CD4-positive, CD25-positive, alpha-beta regulatory T cell (primary cell): ENCODE data around the gene PTTG1IP. TPM values are rescaled to one million over a fixed set of nuclear protein-coding genes. Genes with fewer than 3 reads are reported as not detected.

Experiments used
- ATAC-seq, 2 donors: fragments of 150-1000 bp; cut with Tn5 transposase; one replicate each; pipeline ENCODE4 v1.10.0; 2021; ENCODE audit warnings: low read depth in 2 of 2, moderate number of reproducible peaks in 2 of 2, moderate library complexity in 1 of 2
- DNase-seq, 3 donors: peaks; one replicate each; pipeline versions ENCODE4 v3.0.0 to v3.0.0-alpha.2; 2012 to 2022; ENCODE audit warnings: mixed read lengths in 1 of 3
- H3K27ac ChIP-seq: one replicate; pipeline ENCODE4 v1.7.0; 2013; ENCODE audit warnings: mild to moderate bottlenecking, low read length; ENCODE audit not compliant: insufficient read depth, poor library complexity, severe bottlenecking
- H3K27me3 ChIP-seq: one replicate; pipeline ENCODE4 v1.7.0; 2013; ENCODE audit warnings: low read length; ENCODE audit not compliant: control insufficient read depth, insufficient read depth
- H3K36me3 ChIP-seq: one replicate; pipeline ENCODE4 v1.7.0; 2013; ENCODE audit warnings: mild to moderate bottlenecking, low read length, moderate library complexity; ENCODE audit not compliant: control insufficient read depth, insufficient read depth
- H3K4me1 ChIP-seq: 2 replicates; pipeline ENCODE4 v1.7.0; 2013; ENCODE audit warnings: mild to moderate bottlenecking, low read length; ENCODE audit not compliant: insufficient read depth, control insufficient read depth, poor library complexity, severe bottlenecking
- H3K4me3 ChIP-seq: one replicate; pipeline ENCODE4 v1.7.0; 2013; ENCODE audit warnings: low read depth, mild to moderate bottlenecking, low read length, moderate library complexity
- H3K9me3 ChIP-seq, 2 experiments: 1 replicate in 1 of 2; 2 replicates in 1 of 2; pipeline ENCODE4 v1.7.0; 2013; ENCODE audit warnings: low read length in 2 of 2, mild to moderate bottlenecking in 1 of 2, moderate library complexity in 1 of 2; ENCODE audit not compliant: control insufficient read depth in 2 of 2
- H3K27ac Mint-ChIP-seq, 3 donors: one replicate each; pipeline ENCODE4 v1.8.0; 2020 to 2022; ENCODE audit warnings: mild to moderate bottlenecking in 3 of 3, mixed read lengths in 3 of 3, moderate library complexity in 2 of 3
- H3K27me3 Mint-ChIP-seq: one replicate; pipeline ENCODE4 v1.8.0; 2022; ENCODE audit warnings: mild to moderate bottlenecking, mixed read lengths
- H3K36me3 Mint-ChIP-seq: one replicate; pipeline ENCODE4 v1.8.0; 2020; ENCODE audit warnings: mixed read lengths
- H3K4me1 Mint-ChIP-seq, 4 donors: one replicate each; pipeline ENCODE4 v1.8.0; 2020 to 2022; ENCODE audit warnings: mixed read lengths in 4 of 4, mild to moderate bottlenecking in 1 of 4
- H3K4me3 Mint-ChIP-seq, 4 donors: one replicate each; pipeline ENCODE4 v1.8.0; 2020 to 2022; ENCODE audit warnings: mild to moderate bottlenecking in 4 of 4, mixed read lengths in 4 of 4, moderate library complexity in 3 of 4
- H3K9me3 Mint-ChIP-seq, 7 donors: one replicate each; pipeline ENCODE4 v1.8.0; 2020 to 2022; ENCODE audit warnings: mixed read lengths in 7 of 7, mild to moderate bottlenecking in 3 of 7, moderate library complexity in 2 of 7
- polyA plus RNA-seq, 4 donors: library from polyadenylated mRNA; unstranded; fragments of 300-500 nt; fragmentation: Illumina TruSeq; gene quantifications; one replicate each; pipeline ENCODE4 v1.2.3, GENCODE V29; 2021
- total RNA-seq: library from RNA; stranded (reverse); gene quantifications from one replicate; pipeline ENCODE4 v1.2.3, GENCODE V29; 2022

Gene PTTG1IP
- total and polyA plus RNA-seq, 5 donors from 2014 or later, result 78.5 to 100 (median 95.6) TPM

- H3K4me3 ChIP-seq, result no peak overlapping the region
- H3K4me1 Mint-ChIP-seq, result peaks cover 0 to 47% (median 10%) of the 10 kb centered on the region in 4 donors
- ATAC-seq, result no peak
- H3K4me3 Mint-ChIP-seq, result no peak overlapping the region
- no peak overlapping the region for H3K27ac ChIP-seq
- no peaks in the 10 kb centered on the region for H3K27me3 ChIP-seq
- peaks cover 2% of the 10 kb centered on the region for H3K4me1 ChIP-seq
- peaks cover 33% of the 10 kb centered on the region for H3K36me3 Mint-ChIP-seq
- peaks cover 80% of the 10 kb centered on the region for H3K36me3 ChIP-seq
- H3K27me3 Mint-ChIP-seq, result no peaks in the 10 kb centered on the region
- DNase-seq, result no peak
- peaks cover 0 to 2% (median 0%) of the 10 kb centered on the region in 7 donors for H3K9me3 Mint-ChIP-seq
- H3K27ac Mint-ChIP-seq, result no peak overlapping the region
- no peaks in the 10 kb centered on the region for H3K9me3 ChIP-seq
Observed at GRCh38 chr21:44856131-44856530, 17.4 kb downstream of the PTTG1IP start.

DNA sequence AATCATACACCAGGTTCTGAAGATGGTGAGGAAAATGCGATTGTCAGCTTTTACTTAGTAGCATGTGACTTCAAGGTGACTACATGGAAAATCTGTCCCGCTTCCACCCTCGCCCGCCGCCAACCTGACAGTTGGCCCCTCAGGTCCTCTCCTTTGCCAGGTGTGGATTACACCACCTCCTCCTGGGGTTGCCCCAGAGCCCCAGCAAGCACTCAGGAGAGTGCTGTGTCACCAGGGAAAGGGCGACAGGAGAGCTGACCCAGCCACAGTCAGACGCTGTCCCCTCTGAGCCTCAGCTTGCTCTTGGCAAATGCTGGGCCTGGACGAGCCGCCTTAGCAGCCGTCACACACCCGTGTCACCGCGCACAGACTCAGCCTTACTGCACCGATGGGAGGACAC is 17.9 kb downstream of the PTTG1IP start:
- H3K27ac ChIP-seq, result no peak overlapping the region
- H3K27me3 Mint-ChIP-seq, result no peaks in the 10 kb centered on the region
- no peaks in the 10 kb centered on the region for H3K9me3 ChIP-seq
- no peak overlapping the region for H3K4me3 ChIP-seq
- DNase-seq (no peak), ATAC-seq (no peak)
- no peaks in the 10 kb centered on the region for H3K27me3 ChIP-seq
- H3K27ac Mint-ChIP-seq, result no peak overlapping the region
- H3K36me3 Mint-ChIP-seq, result peaks cover 32% of the 10 kb centered on the region
- H3K36me3 ChIP-seq, result peaks cover 82% of the 10 kb centered on the region
- peaks cover 0 to 2% (median 0%) of the 10 kb centered on the region in 7 donors for H3K9me3 Mint-ChIP-seq
- peaks cover 2% of the 10 kb centered on the region for H3K4me1 ChIP-seq
- no peak overlapping the region for H3K4me3 Mint-ChIP-seq
- H3K4me1 Mint-ChIP-seq, result peaks cover 0 to 47% (median 11%) of the 10 kb centered on the region in 4 donors

GRCh38 chr21:44854664-44855446 is 18.6 kb downstream of the PTTG1IP start:
- H3K4me1 Mint-ChIP-seq, result peaks cover 0 to 45% (median 11%) of the 10 kb centered on the region in 4 donors
- Histone ChIP-seq H3K27ac (no peak overlapping the region), H3K27me3 (no peaks in the 10 kb centered on the region), H3K4me3 (no peak overlapping the region), H3K36me3 (peaks cover 88% of the 10 kb centered on the region), H3K9me3 (no peaks in the 10 kb centered on the region), H3K4me1 (peaks cover 2% of the 10 kb centered on the region)
- DNase-seq (no peak), ATAC-seq (no peak)
- H3K27ac Mint-ChIP-seq, result peak overlapping the region; percentile 2 to 71 (median 38)
- H3K4me3 Mint-ChIP-seq, result peak overlapping the region in 1 of 4 donors; percentile 36
- H3K36me3 Mint-ChIP-seq, result peaks cover 32% of the 10 kb centered on the region
- H3K27me3 Mint-ChIP-seq, result no peaks in the 10 kb centered on the region
- peaks cover 0 to 2% (median 0%) of the 10 kb centered on the region in 7 donors for H3K9me3 Mint-ChIP-seq

- peaks cover 0 to 42% (median 10%) of the 10 kb centered on the region in 4 donors for H3K4me1 Mint-ChIP-seq
Observed at GRCh38 chr21:44854391-44854663, 19.2 kb downstream of the PTTG1IP start.

DNA sequence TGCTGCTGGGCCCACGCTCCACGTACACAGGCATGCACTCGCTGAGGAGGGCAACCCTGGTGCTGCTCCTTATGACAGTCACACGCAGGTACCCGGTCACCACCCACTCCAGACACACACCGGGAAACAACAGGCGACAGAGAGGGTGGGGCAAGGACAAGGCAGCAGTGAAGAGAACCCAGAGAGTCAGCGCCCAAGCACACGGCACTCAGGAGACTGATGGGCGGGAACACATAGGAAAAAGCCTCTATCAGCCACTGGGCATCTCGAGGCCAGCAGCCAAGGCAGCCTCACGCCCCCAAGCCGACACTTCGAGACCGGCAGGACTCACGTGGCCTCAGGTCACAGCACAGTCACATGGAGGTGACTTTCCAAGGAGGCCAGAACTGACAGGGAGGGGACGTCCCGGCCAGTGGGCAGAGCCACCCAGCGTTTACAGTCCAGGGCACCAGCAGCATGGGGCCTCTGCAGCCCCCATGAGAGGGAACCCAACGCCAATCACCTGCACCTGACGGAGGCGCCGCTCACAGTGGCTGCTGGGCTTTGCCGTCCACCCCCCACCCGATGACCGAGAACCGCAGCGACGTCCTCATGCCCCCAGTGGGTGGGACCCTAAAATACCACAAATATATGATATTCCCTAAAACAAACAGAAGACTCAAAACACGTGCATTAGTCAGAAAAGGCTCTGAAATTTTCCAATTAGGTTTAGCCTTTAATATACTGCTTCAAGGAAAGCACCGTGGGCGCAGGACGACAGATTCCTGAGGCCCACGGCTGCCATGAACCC is 19.7 kb downstream of the PTTG1IP start:
- H3K9me3 ChIP-seq, result no peaks in the 10 kb centered on the region
- H3K9me3 Mint-ChIP-seq, result peaks cover 0 to 2% (median 0%) of the 10 kb centered on the region in 7 donors
- peaks cover 22% of the 10 kb centered on the region for H3K36me3 Mint-ChIP-seq
- no peak for DNase-seq
- H3K27me3 Mint-ChIP-seq, result no peaks in the 10 kb centered on the region
- peak overlapping the region in 1 of 4 donors; percentile 47 for H3K4me3 Mint-ChIP-seq
- H3K36me3 ChIP-seq, result peaks cover 88% of the 10 kb centered on the region
- H3K4me1 Mint-ChIP-seq, result peaks cover 0 to 38% (median 9%) of the 10 kb centered on the region in 4 donors
- H3K27ac Mint-ChIP-seq, result peak overlapping the region in 1 of 3 donors; percentile 71
- no peak overlapping the region for H3K4me3 ChIP-seq
- no peak overlapping the region for H3K27ac ChIP-seq
- no peaks in the 10 kb centered on the region for H3K27me3 ChIP-seq
- ATAC-seq, result no peak
- peaks cover 2% of the 10 kb centered on the region for H3K4me1 ChIP-seq

More at GRCh38 chr21:44854391-44854663, 19.2 kb downstream of the PTTG1IP start:
- no peak for DNase-seq
- Mint-ChIP-seq H3K9me3 (peaks cover 0 to 2% (median 0%) of the 10 kb centered on the region in 7 donors), H3K36me3 (peaks cover 28% of the 10 kb centered on the region), H3K4me3 (peak overlapping the region in 1 of 4 donors; percentile 47), H3K27me3 (no peaks in the 10 kb centered on the region), H3K27ac (peak overlapping the region; percentile 2 to 71 (median 38))
- H3K36me3 ChIP-seq, result peaks cover 88% of the 10 kb centered on the region
- no peak overlapping the region for H3K27ac ChIP-seq
- no peaks in the 10 kb centered on the region for H3K9me3 ChIP-seq
- H3K4me3 ChIP-seq, result no peak overlapping the region
- ATAC-seq, result no peak
- no peaks in the 10 kb centered on the region for H3K27me3 ChIP-seq
- H3K4me1 ChIP-seq, result peaks cover 2% of the 10 kb centered on the region

GRCh38 chr21:44850905-44851657 is 22.4 kb downstream of the PTTG1IP start:
- Mint-ChIP-seq H3K9me3 (peaks cover 0 to 2% (median 0%) of the 10 kb centered on the region in 7 donors), H3K4me1 (peaks cover 0 to 45% (median 13%) of the 10 kb centered on the region in 4 donors), H3K4me3 (no peak overlapping the region), H3K27ac (peak overlapping the region in 2 of 3 donors; percentile 59 to 74), H3K36me3 (peaks cover 17% of the 10 kb centered on the region), H3K27me3 (peaks cover 4% of the 10 kb centered on the region)
- no peaks in the 10 kb centered on the region for H3K27me3 ChIP-seq
- peaks cover 66% of the 10 kb centered on the region for H3K36me3 ChIP-seq
- no peak overlapping the region for H3K4me3 ChIP-seq
- H3K27ac ChIP-seq, result no peak overlapping the region
- peaks cover 10% of the 10 kb centered on the region for H3K4me1 ChIP-seq
- H3K9me3 ChIP-seq, result no peaks in the 10 kb centered on the region
- ATAC-seq (no peak), DNase-seq (no peak)

DNA sequence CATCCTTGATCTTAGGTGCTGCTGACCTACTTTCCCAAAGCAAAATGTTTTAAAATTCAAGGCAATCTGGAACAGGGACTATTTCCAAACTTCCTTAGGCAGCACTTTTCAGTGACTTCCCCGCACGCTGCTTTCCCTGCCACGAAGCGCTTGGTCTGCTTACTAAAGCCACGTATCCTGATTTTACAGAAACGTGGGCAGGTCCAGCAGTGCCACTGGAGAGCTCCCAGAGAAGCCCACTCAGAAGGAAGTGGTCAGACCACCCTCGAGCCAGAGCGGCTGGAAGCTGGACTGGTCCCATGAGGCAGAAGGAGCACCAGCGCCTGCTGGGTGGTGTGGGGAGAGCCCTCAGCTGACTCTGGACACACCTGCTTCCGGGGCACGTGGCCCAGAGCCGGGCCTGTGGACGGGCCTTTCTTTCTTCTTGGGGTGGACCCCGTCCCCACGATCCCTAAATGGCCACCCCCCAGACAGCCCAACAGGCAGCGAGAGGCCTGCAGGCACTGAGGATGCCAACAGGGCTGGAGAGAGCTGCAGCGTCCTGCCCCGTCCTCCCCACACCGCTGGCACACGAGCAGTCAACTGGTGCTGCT is 23.2 kb downstream of the PTTG1IP start:
- Histone ChIP-seq H3K9me3 (no peaks in the 10 kb centered on the region), H3K36me3 (peaks cover 59% of the 10 kb centered on the region), H3K4me3 (no peak overlapping the region), H3K27me3 (no peaks in the 10 kb centered on the region), H3K27ac (no peak overlapping the region), H3K4me1 (peaks cover 18% of the 10 kb centered on the region)
- peaks cover 0 to 46% (median 15%) of the 10 kb centered on the region in 4 donors for H3K4me1 Mint-ChIP-seq
- H3K27ac Mint-ChIP-seq, result no peak overlapping the region
- H3K4me3 Mint-ChIP-seq, result no peak overlapping the region
- ATAC-seq, result no peak
- H3K27me3 Mint-ChIP-seq, result peaks cover 5% of the 10 kb centered on the region
- no peak for DNase-seq
- peaks cover 14% of the 10 kb centered on the region for H3K36me3 Mint-ChIP-seq
- peaks cover 0 to 2% (median 0%) of the 10 kb centered on the region in 7 donors for H3K9me3 Mint-ChIP-seq
